Measurements from ENCODE around the gene SIRPD.
"Not testable (repeated sequence)": the region's sequence is repeated elsewhere in the genome, so short reads cannot be mapped to it uniquely, and the experiment has no call there.

SIRPD gene

DNA sequence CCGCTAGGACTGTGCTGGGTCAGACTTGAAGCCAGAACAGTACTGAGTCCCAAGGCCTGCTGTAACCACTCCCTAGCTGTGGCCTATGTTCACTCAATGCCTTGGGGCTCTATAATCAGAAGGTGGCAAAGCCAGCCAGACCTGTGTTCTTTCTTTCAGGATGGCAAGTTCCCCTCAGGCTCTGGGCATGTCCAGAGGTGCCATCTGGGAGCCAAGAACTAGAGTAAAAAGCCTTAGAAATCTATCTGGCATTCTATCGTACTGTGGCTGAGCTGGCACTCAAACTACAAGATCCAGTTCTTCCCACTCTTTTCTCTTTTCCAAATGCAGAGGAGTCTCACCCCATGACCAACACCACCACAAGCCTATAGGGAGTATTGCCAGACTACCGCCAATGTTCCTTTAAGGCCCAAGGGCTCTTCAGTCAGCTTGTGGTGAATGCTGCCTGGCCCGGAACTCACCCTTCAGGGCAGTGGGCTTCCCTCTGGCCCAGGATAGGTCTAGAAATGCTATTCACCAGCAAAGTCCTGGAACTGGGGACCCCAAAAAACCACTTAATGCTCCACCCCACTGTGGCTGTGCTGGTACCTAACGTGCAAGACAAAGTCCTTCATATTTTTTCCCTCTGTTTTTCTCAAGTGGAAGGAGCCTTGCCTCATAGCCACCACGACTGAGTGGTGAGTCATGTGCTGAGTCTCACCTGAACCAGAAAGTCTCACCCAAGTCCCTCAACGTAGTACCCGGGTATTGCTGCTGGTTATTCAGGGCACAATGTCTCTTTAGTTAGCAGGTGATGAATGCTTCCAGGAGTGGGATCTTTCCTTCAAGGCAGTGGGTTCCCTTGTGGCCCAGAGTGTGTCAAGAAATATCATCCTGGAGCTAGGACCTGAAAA is 57.7 kb downstream of the SIRPD start:
- Histone ChIP-seq H3K4me2 (ENCODE audit: low read length) (no peak overlapping the region), H3K4me3 (ENCODE audit: low read depth, low read length, poor library complexity, severe bottlenecking) (no peak overlapping the region), H3F3A (ENCODE audit: insufficient read depth, low read length) (no peaks in the 10 kb centered on the region), H3K27ac (ENCODE audit: low read depth, low read length, poor library complexity, severe bottlenecking) (no peak overlapping the region), H4K20me1 (ENCODE audit: insufficient read depth, low read length) (no peaks in the 10 kb centered on the region), H3K36me3 (ENCODE audit: insufficient read depth, low read length) (no peaks in the 10 kb centered on the region), H3K79me2 (ENCODE audit: insufficient read depth, low read length) (no peaks in the 10 kb centered on the region), H3K27me3 (ENCODE audit: insufficient read depth, low read length) (no peaks in the 10 kb centered on the region), H3K9me2 (ENCODE audit: low read depth, low read length) (no peaks in the 10 kb centered on the region), H3K4me1 (ENCODE audit: insufficient read depth, low read length, severe bottlenecking) (no peaks in the 10 kb centered on the region), H3K9me3 (ENCODE audit: low read length) (no peaks in the 10 kb centered on the region), H2AFZ (ENCODE audit: low read length) (no peak overlapping the region), H3K9ac (ENCODE audit: low read length) (no peak overlapping the region)
- TF ChIP-seq, protein P1, sequence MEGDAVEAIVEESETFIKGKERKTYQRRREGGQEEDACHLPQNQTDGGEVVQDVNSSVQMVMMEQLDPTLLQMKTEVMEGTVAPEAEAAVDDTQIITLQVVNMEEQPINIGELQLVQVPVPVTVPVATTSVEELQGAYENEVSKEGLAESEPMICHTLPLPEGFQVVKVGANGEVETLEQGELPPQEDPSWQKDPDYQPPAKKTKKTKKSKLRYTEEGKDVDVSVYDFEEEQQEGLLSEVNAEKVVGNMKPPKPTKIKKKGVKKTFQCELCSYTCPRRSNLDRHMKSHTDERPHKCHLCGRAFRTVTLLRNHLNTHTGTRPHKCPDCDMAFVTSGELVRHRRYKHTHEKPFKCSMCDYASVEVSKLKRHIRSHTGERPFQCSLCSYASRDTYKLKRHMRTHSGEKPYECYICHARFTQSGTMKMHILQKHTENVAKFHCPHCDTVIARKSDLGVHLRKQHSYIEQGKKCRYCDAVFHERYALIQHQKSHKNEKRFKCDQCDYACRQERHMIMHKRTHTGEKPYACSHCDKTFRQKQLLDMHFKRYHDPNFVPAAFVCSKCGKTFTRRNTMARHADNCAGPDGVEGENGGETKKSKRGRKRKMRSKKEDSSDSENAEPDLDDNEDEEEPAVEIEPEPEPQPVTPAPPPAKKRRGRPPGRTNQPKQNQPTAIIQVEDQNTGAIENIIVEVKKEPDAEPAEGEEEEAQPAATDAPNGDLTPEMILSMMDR (IDR thresholded peaks at IDR 0.05; ENCODE audit: low read length) = no peak
- TF ChIP-seq EZH2 (IDR thresholded peaks at IDR 0.05; ENCODE audit: borderline replicate concordance, low read length) = no peak

DNA sequence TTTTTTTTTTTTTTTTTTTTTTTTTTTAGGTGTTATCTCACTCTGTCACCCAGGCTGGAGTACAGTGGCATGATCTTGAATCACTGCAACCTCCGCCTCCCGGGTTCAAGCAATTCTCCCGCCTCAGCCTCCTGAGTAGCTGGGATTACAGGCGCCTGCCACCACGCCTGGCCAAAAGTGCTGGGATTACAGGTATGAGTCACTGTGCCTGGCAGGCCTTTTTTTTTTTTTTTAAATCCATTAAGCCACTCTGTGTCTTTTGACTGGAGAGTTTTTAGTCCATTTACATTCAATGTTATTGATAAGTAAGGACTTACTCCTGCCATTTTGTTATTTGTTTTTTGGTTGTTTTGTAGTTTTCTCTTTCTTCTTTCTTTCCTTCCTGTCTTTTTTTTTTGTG is 60.1 kb downstream of the SIRPD start:
- not testable (repeated sequence) for H3K9me3 ChIP-seq (ENCODE audit: low read length); H3K27me3 ChIP-seq (ENCODE audit: insufficient read depth, low read length); H3K79me2 ChIP-seq (ENCODE audit: insufficient read depth, low read length); H3K9me2 ChIP-seq (ENCODE audit: low read depth, low read length); H4K20me1 ChIP-seq (ENCODE audit: insufficient read depth, low read length); H3F3A ChIP-seq (ENCODE audit: insufficient read depth, low read length); H3K36me3 ChIP-seq (ENCODE audit: insufficient read depth, low read length); H2AFZ ChIP-seq (ENCODE audit: low read length); H3K4me1 ChIP-seq (ENCODE audit: insufficient read depth, low read length, severe bottlenecking); H3K4me3 ChIP-seq (ENCODE audit: low read depth, low read length, poor library complexity, severe bottlenecking); H3K27ac ChIP-seq (ENCODE audit: low read depth, low read length, poor library complexity, severe bottlenecking); H3K9ac ChIP-seq (ENCODE audit: low read length); H3K4me2 ChIP-seq (ENCODE audit: low read length)

DNA sequence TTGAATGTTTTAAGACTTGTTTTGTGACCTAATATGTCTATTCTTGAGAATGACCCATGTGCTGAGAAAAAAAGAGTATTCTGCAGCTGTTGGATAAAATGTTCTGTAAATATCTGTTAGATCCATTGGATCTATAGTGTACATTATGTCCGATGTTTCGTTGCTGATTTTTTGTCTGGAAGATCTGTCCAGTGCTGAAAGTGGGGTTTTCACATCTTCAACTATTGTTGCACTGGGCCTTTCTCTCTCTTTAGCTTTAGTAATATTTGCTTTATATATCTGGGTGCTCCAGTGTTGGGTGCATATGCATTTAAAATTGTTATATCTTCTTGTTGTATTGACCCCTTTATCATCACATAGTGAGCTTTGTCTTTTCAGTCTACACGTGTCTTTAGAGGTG is 60.6 kb downstream of the SIRPD start:
- Histone ChIP-seq H3K9me3 (ENCODE audit: low read length) (no peaks in the 10 kb centered on the region), H3K9ac (ENCODE audit: low read length) (no peak overlapping the region), H3K79me2 (ENCODE audit: insufficient read depth, low read length) (no peaks in the 10 kb centered on the region), H3K4me3 (ENCODE audit: low read depth, low read length, poor library complexity, severe bottlenecking) (no peak overlapping the region), H3K27me3 (ENCODE audit: insufficient read depth, low read length) (no peaks in the 10 kb centered on the region), H3K4me1 (ENCODE audit: insufficient read depth, low read length, severe bottlenecking) (no peaks in the 10 kb centered on the region), H4K20me1 (ENCODE audit: insufficient read depth, low read length) (no peaks in the 10 kb centered on the region), H3K9me2 (ENCODE audit: low read depth, low read length) (no peaks in the 10 kb centered on the region), H3K27ac (ENCODE audit: low read depth, low read length, poor library complexity, severe bottlenecking) (no peak overlapping the region), H2AFZ (ENCODE audit: low read length) (no peak overlapping the region), H3K36me3 (ENCODE audit: insufficient read depth, low read length) (no peaks in the 10 kb centered on the region), H3K4me2 (ENCODE audit: low read length) (no peak overlapping the region), H3F3A (ENCODE audit: insufficient read depth, low read length) (no peaks in the 10 kb centered on the region)
- TF ChIP-seq EZH2 (IDR thresholded peaks at IDR 0.05; ENCODE audit: borderline replicate concordance, low read length) = no peak
- TF ChIP-seq, protein P1 (IDR thresholded peaks at IDR 0.05; ENCODE audit: low read length) = no peak

DNA sequence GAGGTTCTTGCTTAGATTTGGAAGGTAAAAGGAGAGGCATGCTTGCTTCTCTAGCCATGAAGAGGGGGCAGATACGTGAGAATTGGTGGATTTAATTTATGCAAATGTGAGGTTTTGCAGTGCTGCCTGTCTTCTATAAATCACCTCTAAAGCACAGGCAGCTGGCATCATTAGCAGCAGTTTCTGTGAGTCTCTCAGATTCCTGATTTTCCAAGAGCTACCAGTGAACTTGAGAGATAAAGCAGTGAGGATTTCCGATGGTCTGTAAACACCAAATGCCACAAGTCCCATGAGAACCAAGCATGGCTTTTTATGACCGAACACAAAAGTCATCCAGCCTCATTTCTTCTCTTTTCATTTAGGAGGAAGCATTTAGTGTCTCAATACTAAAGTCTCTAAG is 63.1 kb downstream of the SIRPD start:
- Histone ChIP-seq H3K9ac (ENCODE audit: low read length) (no peak overlapping the region), H3K9me3 (ENCODE audit: low read length) (no peaks in the 10 kb centered on the region), H3K36me3 (ENCODE audit: insufficient read depth, low read length) (no peaks in the 10 kb centered on the region), H3K4me1 (ENCODE audit: insufficient read depth, low read length, severe bottlenecking) (no peaks in the 10 kb centered on the region), H3K4me2 (ENCODE audit: low read length) (no peak overlapping the region), H3K79me2 (ENCODE audit: insufficient read depth, low read length) (no peaks in the 10 kb centered on the region), H3F3A (ENCODE audit: insufficient read depth, low read length) (no peaks in the 10 kb centered on the region), H2AFZ (ENCODE audit: low read length) (no peak overlapping the region), H3K9me2 (ENCODE audit: low read depth, low read length) (no peaks in the 10 kb centered on the region), H3K4me3 (ENCODE audit: low read depth, low read length, poor library complexity, severe bottlenecking) (no peak overlapping the region), H4K20me1 (ENCODE audit: insufficient read depth, low read length) (no peaks in the 10 kb centered on the region), H3K27ac (ENCODE audit: low read depth, low read length, poor library complexity, severe bottlenecking) (no peak overlapping the region), H3K27me3 (ENCODE audit: insufficient read depth, low read length) (0 out of 2 replicates have a peak, but pooled peaks cover 5% of the 10 kb centered on the region)
- TF ChIP-seq, protein P1 (IDR thresholded peaks at IDR 0.05; ENCODE audit: low read length) = no peak
- no peak for TF ChIP-seq EZH2 (IDR thresholded peaks at IDR 0.05; ENCODE audit: borderline replicate concordance, low read length)
